Urinary bladder (tissue), 4 donors: ENCODE data around the gene HBG1. TPM values are rescaled to one million over a fixed set of nuclear protein-coding genes. Genes with fewer than 3 reads are reported as not detected.
"Not testable (repeated sequence)": the region's sequence is repeated elsewhere in the genome, so short reads cannot be mapped to it uniquely, and the experiment has no call there.

ENCODE experiments used
- DNase-seq: peaks from one replicate; pipeline ENCODE4 v3.0.0-alpha.2; 2015; ENCODE audit errors: extremely low spot score
- H3K27ac ChIP-seq: one replicate; pipeline ENCODE4 v1.5.1; 2013; ENCODE audit warnings: low read depth, mild to moderate bottlenecking, moderate library complexity
- H3K36me3 ChIP-seq: one replicate; pipeline ENCODE4 v1.6.1; 2013; ENCODE audit warnings: mild to moderate bottlenecking, moderate library complexity; ENCODE audit not compliant: insufficient read depth
- H3K4me1 ChIP-seq: one replicate; pipeline ENCODE4 v1.6.1; 2013; ENCODE audit warnings: mild to moderate bottlenecking, moderate library complexity; ENCODE audit not compliant: insufficient read depth
- H3K4me3 ChIP-seq: one replicate; pipeline ENCODE4 v1.5.1; 2013; ENCODE audit warnings: low read depth, low read length
- WGBS: extraction: QIAGEN DNeasy Blood & Tissue Kit; methylation state at CpG from one replicate; pipeline ENCODE4 v1.1.7; 2013; 5-methylcytosine and 5-hydroxymethylcytosine counted together
- polyA plus RNA-seq: library from polyadenylated mRNA; stranded (reverse); fragments of 200-250 nt; gene quantifications from one replicate; pipeline ENCODE4 v1.2.3, GENCODE V29; 2013
- total RNA-seq: library from RNA; depleted of rRNA; stranded (reverse); fragments of >200 nt; gene quantifications from one replicate; pipeline ENCODE4 v1.2.3, GENCODE V29; 2014
- donor health status: healthy with polysubstance abuse.
- donor health status: healthy.

Gene HBG1
- total and polyA plus RNA-seq, 2 donors, result 39.3 TPM; not detected in 1

GRCh38 chr11:5267033-5267563 lies 17.4 kb upstream of the HBG1 start:
- no peak for DNase-seq
- H3K4me3 ChIP-seq, result no peak overlapping the region
- no peaks in the 10 kb centered on the region for H3K36me3 ChIP-seq
- H3K4me1 ChIP-seq, result no peaks in the 10 kb centered on the region
- WGBS, result 84% methylated on average over 2 of the region's 2 CpGs
- H3K27ac ChIP-seq, result no peak overlapping the region

- H3K4me3 ChIP-seq, result no peak overlapping the region
- no peak overlapping the region for H3K27ac ChIP-seq
- no peaks in the 10 kb centered on the region for H3K4me1 ChIP-seq
- no peaks in the 10 kb centered on the region for H3K36me3 ChIP-seq
- no peak for DNase-seq
Measured at GRCh38 chr11:5266609-5267008, 17.0 kb upstream of the HBG1 start.

- no peak for DNase-seq
- no peaks in the 10 kb centered on the region for H3K36me3 ChIP-seq
- whole genome bisulfite sequencing, result 64% methylated on average over 2 of the region's 2 CpGs
- H3K4me3 ChIP-seq, result no peak overlapping the region
- no peak overlapping the region for H3K27ac ChIP-seq
- H3K4me1 ChIP-seq, result no peaks in the 10 kb centered on the region
Measured at GRCh38 chr11:5265832-5266231, 16.2 kb upstream of the HBG1 start.

GRCh38 chr11:5258543-5259262 lies 9.0 kb upstream of the HBG1 start:
- 76% methylated on average over 7 of the region's 7 CpGs for WGBS
- Histone ChIP-seq H3K36me3 (no peaks in the 10 kb centered on the region), H3K4me3 (no peak overlapping the region), H3K27ac (no peak overlapping the region), H3K4me1 (no peaks in the 10 kb centered on the region)
- no peak for DNase-seq

GRCh38 chr11:5257296-5257695 lies 7.6 kb upstream of the HBG1 start:
- H3K4me3 ChIP-seq, result no peak overlapping the region
- DNase-seq, result no peak
- WGBS, result 26% methylated on average over 2 of the region's 2 CpGs

GRCh38 chr11:5254646-5255413 lies 5.2 kb upstream of the HBG1 start, which contains the start of gene HBG2:
HBG2 (minus strand) TSS chr11:5254781; CDS start chr11:5254728, 53 bp downstream.
- not testable (repeated sequence) for H3K27ac ChIP-seq, H3K36me3 ChIP-seq, DNase-seq, H3K4me1 ChIP-seq, H3K4me3 ChIP-seq
- 68% methylated on average over 4 of the region's 9 CpGs for WGBS

More at GRCh38 chr11:5257296-5257695, 7.6 kb upstream of the HBG1 start:
- Histone ChIP-seq H3K27ac (no peak overlapping the region), H3K4me1 (no peaks in the 10 kb centered on the region), H3K36me3 (no peaks in the 10 kb centered on the region)

GRCh38 chr11:5254023-5254422 lies 4.4 kb upstream of the HBG1 start:
- 75% methylated on average over 2 of the region's 2 CpGs for WGBS
- not testable (repeated sequence) for H3K4me1 ChIP-seq

GRCh38 chr11:5253440-5253839 lies 3.8 kb upstream of the HBG1 start:
- H3K36me3 ChIP-seq, H3K27ac ChIP-seq, H3K4me1 ChIP-seq, DNase-seq, H3K4me3 ChIP-seq: not testable (repeated sequence)
- WGBS, result 74% methylated on average over 5 of the region's 5 CpGs

More at GRCh38 chr11:5254023-5254422, 4.4 kb upstream of the HBG1 start:
- not testable (repeated sequence) for H3K27ac ChIP-seq, H3K4me3 ChIP-seq, H3K36me3 ChIP-seq, DNase-seq

GRCh38 chr11:5252919-5253265 lies 3.2 kb upstream of the HBG1 start:
- DNase-seq, result no peak
- Histone ChIP-seq H3K4me3 (no peak overlapping the region), H3K27ac (no peak overlapping the region), H3K36me3 (no peaks in the 10 kb centered on the region), H3K4me1 (no peaks in the 10 kb centered on the region)
- 46% methylated on average over 1 of the region's 1 CpG for WGBS

- 31% methylated on average over 9 of the region's 9 CpGs for WGBS
- no peaks in the 10 kb centered on the region for H3K4me1 ChIP-seq
- DNase-seq, result no peak
- no peaks in the 10 kb centered on the region for H3K36me3 ChIP-seq
- H3K27ac ChIP-seq, result no peak overlapping the region
- no peak overlapping the region for H3K4me3 ChIP-seq
Measured at GRCh38 chr11:5252192-5252918, 2.7 kb upstream of the HBG1 start.

GRCh38 chr11:5251746-5252145 lies 2.1 kb upstream of the HBG1 start:
- Histone ChIP-seq H3K4me1 (no peaks in the 10 kb centered on the region), H3K36me3 (no peaks in the 10 kb centered on the region), H3K4me3 (no peak overlapping the region), H3K27ac (no peak overlapping the region)
- 38% methylated on average over 2 of the region's 2 CpGs for WGBS
- DNase-seq, result no peak

GRCh38 chr11:5250543-5251204 lies 1.0 kb upstream of the HBG1 start:
- no peak overlapping the region for H3K27ac ChIP-seq
- H3K4me1 ChIP-seq, result no peaks in the 10 kb centered on the region
- no peaks in the 10 kb centered on the region for H3K36me3 ChIP-seq
- no peak for DNase-seq
- no peak overlapping the region for H3K4me3 ChIP-seq
- 86% methylated on average over 4 of the region's 4 CpGs for WGBS

GRCh38 chr11:5248498-5248897 lies 1.2 kb downstream of the HBG1 start:
- DNase-seq, H3K4me1 ChIP-seq, H3K4me3 ChIP-seq, H3K27ac ChIP-seq, H3K36me3 ChIP-seq: not testable (repeated sequence)
- WGBS, result 86% methylated on average over 7 of the region's 7 CpGs
